ENCODE data around the gene TGDS.
"Not testable (repeated sequence)": the region's sequence is repeated elsewhere in the genome, so short reads cannot be mapped to it uniquely, and the experiment has no call there.

Gene TGDS

DNA sequence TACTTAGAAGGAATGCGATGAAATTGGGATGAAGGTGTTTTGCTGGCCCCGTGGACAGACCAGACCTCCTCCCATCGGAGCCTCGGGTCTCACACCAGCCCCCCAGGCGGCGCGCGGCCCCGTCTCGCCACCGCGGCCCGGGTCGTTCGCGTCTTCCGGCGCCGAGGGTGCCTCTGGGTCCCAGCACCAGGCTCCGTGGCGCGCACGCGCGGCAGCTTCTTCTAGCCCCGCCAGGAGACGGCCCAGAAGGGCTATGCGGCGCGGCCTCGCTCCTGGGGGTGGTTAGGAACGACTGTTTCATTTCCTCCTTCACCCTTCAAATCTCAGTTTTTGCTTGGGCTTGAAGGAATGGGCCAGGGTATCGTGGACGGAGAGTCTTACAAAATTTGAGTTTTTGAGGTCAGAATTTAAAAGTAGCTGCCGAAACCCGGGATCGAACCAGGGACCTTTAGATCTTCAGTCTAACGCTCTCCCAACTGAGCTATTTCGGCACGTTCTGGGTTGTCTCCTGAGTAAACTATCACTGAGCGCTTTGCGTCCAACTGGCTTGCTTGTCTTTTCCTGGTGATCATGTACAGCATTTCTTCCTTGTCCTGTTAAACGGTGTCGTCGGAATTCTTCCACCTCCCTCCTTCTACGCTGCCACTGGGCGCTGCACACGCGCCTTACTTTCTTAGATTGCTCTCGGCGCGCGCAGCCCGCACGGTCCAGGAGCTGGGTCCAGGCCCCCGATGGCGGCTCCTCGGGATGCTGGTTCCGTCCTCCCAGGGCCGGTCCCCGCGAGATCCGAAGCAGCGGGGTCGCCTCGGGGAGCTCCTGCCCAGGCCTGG lies 46.5 kb downstream of the TGDS start:
- peak; percentile 96 for DNase-seq

- no peak for DNase-seq
These were observed 47.1 kb downstream of the TGDS start for GRCh38 chr13:94548821-94549231.

- no peak for DNase-seq
These were observed 47.6 kb downstream of the TGDS start for GRCh38 chr13:94548382-94548781.

GRCh38 chr13:94546061-94546839 lies 49.7 kb downstream of the TGDS start:
- no peak for DNase-seq

DNA sequence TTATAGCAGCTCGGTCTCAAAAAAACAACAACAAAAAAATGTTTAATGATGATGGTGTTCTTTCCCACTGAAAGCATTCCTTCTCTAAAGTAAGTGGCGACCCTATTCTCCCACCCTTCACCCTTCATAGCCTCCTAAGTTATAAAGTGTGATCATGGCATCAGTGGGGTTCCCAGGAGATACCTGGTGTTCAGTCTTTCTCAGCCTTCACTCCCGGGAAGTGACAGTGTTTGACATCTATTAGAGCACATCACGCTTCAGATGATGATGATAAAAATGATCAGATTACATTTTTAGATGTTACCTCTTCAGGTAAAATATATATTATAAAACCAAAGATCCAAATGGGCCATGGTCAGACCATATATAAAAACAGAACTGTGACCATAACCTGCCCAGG lies 51.0 kb downstream of the TGDS start:
- DNase-seq, result no peak

- DNase-seq, result no peak
These were observed 53.0 kb downstream of the TGDS start for GRCh38 chr13:94542917-94543316.

- no peak for DNase-seq
These were observed 58.0 kb downstream of the TGDS start for GRCh38 chr13:94537740-94538630.

DNA sequence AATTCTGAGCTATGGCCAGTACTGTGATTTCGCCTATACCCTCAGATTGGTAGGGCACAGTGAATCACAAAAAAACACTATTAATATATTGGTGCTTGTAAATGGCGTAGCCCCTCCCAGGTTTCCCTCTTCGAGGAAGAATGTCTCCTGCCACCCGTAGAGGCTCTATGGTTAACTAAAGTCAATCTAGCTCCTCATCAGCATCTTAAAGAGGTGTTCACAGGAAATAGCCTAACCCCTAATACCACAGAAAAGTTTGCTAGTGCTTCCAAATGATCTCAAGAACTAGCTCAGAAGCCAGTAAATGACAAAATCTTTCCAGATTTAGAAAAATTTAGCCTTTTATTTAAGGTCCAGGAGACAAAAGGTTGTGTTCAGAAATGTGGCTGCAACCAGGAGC lies 60.2 kb downstream of the TGDS start:
- no peak for DNase-seq

GRCh38 chr13:94535231-94535630 lies 60.7 kb downstream of the TGDS start:
- no peak for DNase-seq

DNA sequence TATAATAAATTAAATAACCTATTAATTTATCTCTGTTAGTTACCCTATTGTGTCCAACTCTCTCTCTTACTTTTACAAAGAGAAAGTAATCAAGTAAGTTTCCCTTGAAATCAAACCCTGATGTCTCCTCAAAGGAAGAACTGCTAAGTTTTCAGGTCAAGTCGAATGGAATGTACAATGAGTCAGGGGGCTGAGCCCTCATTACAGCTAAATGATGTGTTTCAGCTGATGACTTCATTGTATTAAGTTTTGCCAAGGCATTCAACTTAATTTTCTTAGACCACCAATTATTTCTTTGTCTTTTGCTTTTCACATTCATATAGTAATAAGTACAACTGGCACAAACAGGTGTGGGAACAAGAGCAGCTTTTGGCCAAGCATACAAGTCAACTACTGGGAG lies 61.8 kb downstream of the TGDS start:
- no peak for DNase-seq

- DNase-seq, result not testable (repeated sequence)
These were observed 63.7 kb downstream of the TGDS start for GRCh38 chr13:94532278-94532677.

DNA sequence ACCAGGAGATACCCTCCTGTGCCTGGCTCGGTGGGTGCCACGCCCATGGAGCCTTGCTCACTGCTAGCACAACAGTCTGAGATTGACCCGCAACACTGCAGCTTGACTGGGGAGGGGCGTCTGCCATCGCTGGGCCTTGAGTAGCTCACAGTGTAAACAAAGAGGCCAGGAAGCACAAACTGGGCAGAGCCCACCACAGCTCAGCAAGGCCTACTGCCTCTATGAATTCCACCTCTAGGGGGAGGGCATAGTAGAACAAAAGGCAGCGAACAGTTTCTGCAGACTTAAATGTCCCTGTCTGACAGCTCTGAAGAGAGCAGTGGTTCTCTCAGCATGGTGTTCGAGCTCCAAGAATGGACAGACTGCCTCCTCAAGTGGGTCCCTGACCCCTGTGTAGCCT lies 69.0 kb downstream of the TGDS start:
- DNase-seq, result not testable (repeated sequence)

DNA sequence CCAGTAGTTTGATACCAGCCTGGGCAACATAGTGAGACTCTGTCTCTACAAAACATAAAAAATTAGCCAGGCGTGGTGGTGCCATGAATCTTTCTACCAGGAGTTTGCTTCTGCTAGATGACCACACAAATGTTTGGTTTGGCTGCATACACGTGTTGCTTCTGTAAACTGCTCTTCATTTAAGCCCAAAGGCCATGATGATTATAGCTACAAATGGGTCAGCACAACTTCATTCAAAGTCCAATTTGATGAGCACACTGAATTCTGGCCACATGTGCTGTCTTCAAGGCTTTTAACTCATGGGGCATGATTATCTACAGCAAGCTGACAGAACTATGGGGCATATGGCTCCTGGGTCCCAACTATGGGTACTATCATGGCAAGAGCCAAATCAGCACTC lies 70.2 kb downstream of the TGDS start:
- no peak for DNase-seq

DNA sequence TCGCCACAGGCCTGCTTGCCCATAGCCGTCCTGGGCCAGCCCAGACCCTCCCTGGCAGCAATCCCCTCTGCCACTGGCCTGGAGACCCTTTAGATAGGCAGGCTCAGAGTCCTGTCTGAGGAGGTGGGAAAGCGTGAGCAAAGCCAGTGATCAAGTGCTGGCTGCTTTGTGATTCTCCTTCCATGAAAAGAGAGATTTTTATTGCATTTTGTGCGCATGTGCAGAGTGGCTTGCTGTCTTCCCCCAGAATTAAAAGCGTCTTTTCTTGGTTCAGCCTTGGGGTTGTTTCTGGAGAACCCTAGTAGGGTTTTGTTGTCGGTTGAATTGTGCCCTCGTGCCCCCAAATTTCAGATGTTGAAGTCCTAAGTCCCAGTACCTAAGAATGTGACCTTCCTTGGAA lies 71.5 kb downstream of the TGDS start:
- DNase-seq, result no peak
